Right ventricle myocardium superior (tissue), 1 donor: ENCODE data around the gene IL24. TPM values are rescaled to one million over a fixed set of nuclear protein-coding genes. Genes with fewer than 3 reads are reported as not detected.

Source experiments
- ATAC-seq: fragments of 200-7000 bp; cut with Tn5 transposase; one replicate; pipeline ENCODE4 v1.9.1; 2020; ENCODE audit warnings: mild to moderate bottlenecking; ENCODE audit not compliant: poor library complexity
- DNase-seq: peaks from one replicate; pipeline ENCODE4 v3.0.0-alpha.2; 2020
- intact Hi-C: fragments of 100-400 bp; cut with DNase I; formaldehyde crosslinking; loops from one replicate; pipeline ENCODE4 v1.11.2; 2022
- total RNA-seq: library from RNA; stranded (reverse); fragmentation: NEBNext Ultra II Directional; extraction: Animal tissue kit (Norgen Biotek cat#: 25700); gene quantifications from one replicate; pipeline ENCODE4 v1.2.1, GENCODE V29; 2021
- donor health status: DM: no; HTN: yes; CAD: no; lungs with severe emphysema.

IL24 gene
- total RNA-seq, 1 donor from 2014 or later: not detected

- ATAC-seq: no peak
- intact Hi-C loops: no loop called here
- no peak for DNase-seq
Measured at GRCh38 chr1:206898915-206899431, 1.7 kb downstream of the IL24 start.

- DNase-seq: no peak
- no peak for ATAC-seq
- intact Hi-C loops: no loop called here
Measured at GRCh38 chr1:206899717-206900116, 2.5 kb downstream of the IL24 start.

GRCh38 chr1:206900149-206900548 lies 2.9 kb downstream of the IL24 start:
- intact Hi-C loops: no loop called here
- ATAC-seq (no peak), DNase-seq (no peak)

GRCh38 chr1:206901944-206902343 lies 4.7 kb downstream of the IL24 start:
- no peak for DNase-seq
- no peak for ATAC-seq
- intact Hi-C loops: no loop called here

- no peak for ATAC-seq
- intact Hi-C loops: no loop called here
- DNase-seq: no peak
Measured at GRCh38 chr1:206902702-206903101, 5.5 kb downstream of the IL24 start.

GRCh38 chr1:206903687-206904086 lies 6.4 kb downstream of the IL24 start:
- no peak for DNase-seq
- peak; percentile 75 for ATAC-seq
- intact Hi-C loops: no loop called here

- ATAC-seq: peak; percentile 64
- no peak for DNase-seq
- intact Hi-C loops: no loop called here
Measured at GRCh38 chr1:206904423-206905142, 7.3 kb downstream of the IL24 start.

- no peak for ATAC-seq
- no peak for DNase-seq
- intact Hi-C loops: no loop called here
Measured at GRCh38 chr1:206905295-206906164, 8.3 kb downstream of the IL24 start.

- intact Hi-C loops: no loop called here
- DNase-seq (no peak), ATAC-seq (no peak)
Measured at GRCh38 chr1:206907304-206907991, 10.2 kb downstream of the IL24 start.

- intact Hi-C loops: no loop called here
- no peak for ATAC-seq
Measured at GRCh38 chr1:206908038-206908437, 10.8 kb downstream of the IL24 start.

GRCh38 chr1:206909161-206909882 lies 12.1 kb downstream of the IL24 start:
- intact Hi-C loops: no loop called here
- peak; percentile 78 for ATAC-seq
- peak; percentile 61 for DNase-seq

More at GRCh38 chr1:206908038-206908437, 10.8 kb downstream of the IL24 start:
- DNase-seq: no peak

GRCh38 chr1:206909883-206910318 lies 12.7 kb downstream of the IL24 start:
- ATAC-seq: peak; percentile 29
- DNase-seq: no peak
- intact Hi-C loops: loop anchor here (5.0 kb wide), 3 partner anchors 43 to 278 kb away; partner anchors contain the start of gene IL20

GRCh38 chr1:206911064-206911663 lies 13.9 kb downstream of the IL24 start:
- intact Hi-C loops: loop anchor here (5.0 kb wide), 3 partner anchors 44 to 279 kb away; partner anchors contain the start of gene IL20
- peak; percentile 51 for ATAC-seq
- DNase-seq: no peak

- intact Hi-C loops: loop anchor here (5.0 kb wide), 3 partner anchors 45 to 280 kb away; partner anchors contain the start of gene IL20
- DNase-seq: peak; percentile 62
Measured at GRCh38 chr1:206912445-206913095, 15.3 kb downstream of the IL24 start.

GRCh38 chr1:206913766-206914537 lies 16.7 kb downstream of the IL24 start:
- no peak for ATAC-seq
- intact Hi-C loops: loop anchor here (5.0 kb wide), 3 partner anchors 47 to 282 kb away; partner anchors contain the start of gene IL20
- no peak for DNase-seq

More at GRCh38 chr1:206912445-206913095, 15.3 kb downstream of the IL24 start:
- peak; percentile 76 for ATAC-seq

- DNase-seq (no peak), ATAC-seq (no peak)
- intact Hi-C loops: no loop called here
Measured at GRCh38 chr1:206915030-206915735, 17.9 kb downstream of the IL24 start.
